Tibial nerve (tissue), 4 donors: ENCODE data around the gene CCDC39. TPM values are rescaled to one million over a fixed set of nuclear protein-coding genes. Genes with fewer than 3 reads are reported as not detected.
"Not testable (repeated sequence)": the region's sequence is repeated elsewhere in the genome, so short reads cannot be mapped to it uniquely, and the experiment has no call there.

ENCODE experiments used
- DNase-seq, 2 donors: peaks; one replicate each; pipeline ENCODE4 v3.0.0-alpha.2; 2019; ENCODE audit warnings: low spot score in 2 of 2
- H3K27ac ChIP-seq, 4 donors: fragments of 200-600 bp; sonication (generic) in 3 of 4; one replicate each; pipeline ENCODE4 v1.5.1; 2017 to 2019; ENCODE audit warnings: mild to moderate bottlenecking in 1 of 4
- H3K27me3 ChIP-seq, 2 donors: fragments of 200-600 bp; sonication (generic) in 1 of 2; one replicate each; pipeline versions ENCODE4 v1.5.1 to v1.6.0; 2017 to 2019
- H3K36me3 ChIP-seq, 3 donors: fragments of 200-600 bp; sonication (generic); one replicate each; pipeline ENCODE4 v1.5.1; 2018 to 2019
- H3K4me1 ChIP-seq, 4 donors: fragments of 200-600 bp; sonication (generic) in 3 of 4; one replicate each; pipeline ENCODE4 v1.5.1; 2017 to 2019
- H3K4me3 ChIP-seq, 4 donors: fragments of 200-600 bp; sonication (generic) in 3 of 4; one replicate each; pipeline ENCODE4 v1.5.1; 2017 to 2019; ENCODE audit warnings: mild to moderate bottlenecking in 1 of 4, moderate library complexity in 1 of 4
- H3K9me3 ChIP-seq, 4 donors: fragments of 200-600 bp; sonication (generic) in 3 of 4; one replicate each; pipeline ENCODE4 v1.5.1; 2017 to 2019
- CTCF ChIP-seq, 5 experiments: fragments of 200-600 bp in 3 of 5; fragments of 450-650 bp in 2 of 5; sonication (generic) in 3 of 5; IDR thresholded peaks; one replicate each; pipeline ENCODE4 v1.5.1; 2016 to 2019; ENCODE audit warnings: antibody characterized with exemption in 5 of 5, mild to moderate bottlenecking in 3 of 5, moderate library complexity in 2 of 5
- EP300 ChIP-seq, 2 donors: sonication (generic); formaldehyde crosslinking; IDR thresholded peaks; one replicate each; pipeline ENCODE4 v1.6.1; 2017; ENCODE audit warnings: antibody characterized with exemption in 2 of 2, mild to moderate bottlenecking in 1 of 2
- POLR2A ChIP-seq, 2 donors: fragments of 450-650 bp; IDR thresholded peaks; one replicate each; pipeline ENCODE4 v1.6.1; 2017; ENCODE audit warnings: antibody characterized with exemption in 2 of 2, mild to moderate bottlenecking in 2 of 2, moderate library complexity in 2 of 2
- WGBS, 2 donors: methylation state at CpG; one replicate each; pipeline ENCODE4 v1.1.5; 2018; 5-methylcytosine and 5-hydroxymethylcytosine counted together
- total RNA-seq, 4 donors: library from RNA; depleted of rRNA; stranded (reverse); fragments of >200 nt; gene quantifications; one replicate each; pipeline ENCODE4 v1.1.0, GENCODE V29; 2016

Gene CCDC39
- total RNA-seq, 4 donors from 2014 or later = 0.42 TPM; not detected in 3

- H3K27me3 ChIP-seq = no peaks in the 10 kb centered on the region
- H3K4me1 ChIP-seq = no peaks in the 10 kb centered on the region
- H3K4me3 ChIP-seq = no peak overlapping the region
- no peak for DNase-seq
- H3K27ac ChIP-seq = no peak overlapping the region
- H3K9me3 ChIP-seq = no peaks in the 10 kb centered on the region
- TF ChIP-seq CTCF (IDR thresholded peaks at IDR 0.05) (no peak), POLR2A (IDR thresholded peaks at IDR 0.05) (no peak), EP300 (IDR thresholded peaks at IDR 0.05) (no peak)
- H3K36me3 ChIP-seq = peaks cover 0 to 7% (median 0%) of the 10 kb centered on the region in 3 donors
- WGBS, 2 donors = 80 to 85% methylated on average over 3 of the region's 3 CpGs
Measured at GRCh38 chr3:180631317-180631716, 48.0 kb downstream of the CCDC39 start.

- DNase-seq = no peak
- no peak overlapping the region for H3K27ac ChIP-seq
- H3K9me3 ChIP-seq = no peaks in the 10 kb centered on the region
- no peaks in the 10 kb centered on the region for H3K4me1 ChIP-seq
- no peak overlapping the region for H3K4me3 ChIP-seq
- H3K27me3 ChIP-seq = no peaks in the 10 kb centered on the region
- TF ChIP-seq EP300 (IDR thresholded peaks at IDR 0.05) (no peak), POLR2A (IDR thresholded peaks at IDR 0.05) (no peak), CTCF (IDR thresholded peaks at IDR 0.05) (no peak)
- H3K36me3 ChIP-seq = peaks cover 0 to 16% (median 0%) of the 10 kb centered on the region in 3 donors
Measured at GRCh38 chr3:180630371-180630770, 48.9 kb downstream of the CCDC39 start.

- H3K27me3 ChIP-seq = no peaks in the 10 kb centered on the region
- TF ChIP-seq POLR2A (IDR thresholded peaks at IDR 0.05) (no peak), CTCF (IDR thresholded peaks at IDR 0.05) (no peak), EP300 (IDR thresholded peaks at IDR 0.05) (no peak)
- 95 to 100% methylated on average over 2 of the region's 2 CpGs for WGBS, 2 donors
- no peak overlapping the region for H3K4me3 ChIP-seq
- peaks cover 0 to 25% (median 0%) of the 10 kb centered on the region in 3 donors for H3K36me3 ChIP-seq
- no peak overlapping the region for H3K27ac ChIP-seq
- H3K4me1 ChIP-seq = no peaks in the 10 kb centered on the region
- no peaks in the 10 kb centered on the region for H3K9me3 ChIP-seq
- DNase-seq = no peak
Measured at GRCh38 chr3:180626844-180627243, 52.4 kb downstream of the CCDC39 start.

- no peak for TF ChIP-seq EP300 (IDR thresholded peaks at IDR 0.05)
- TF ChIP-seq POLR2A (IDR thresholded peaks at IDR 0.05) = no peak
- no peak for TF ChIP-seq CTCF (IDR thresholded peaks at IDR 0.05)
- Histone ChIP-seq H3K4me3 (no peak overlapping the region), H3K27me3 (no peaks in the 10 kb centered on the region), H3K9me3 (no peaks in the 10 kb centered on the region), H3K27ac (no peak overlapping the region), H3K36me3 (peaks cover 0 to 25% (median 0%) of the 10 kb centered on the region in 3 donors), H3K4me1 (no peaks in the 10 kb centered on the region)
- 86 to 93% methylated on average over 2 of the region's 2 CpGs for WGBS, 2 donors
- no peak for DNase-seq
Measured at GRCh38 chr3:180624714-180625113, 54.6 kb downstream of the CCDC39 start.

- no peaks in the 10 kb centered on the region for H3K4me1 ChIP-seq
- no peaks in the 10 kb centered on the region for H3K9me3 ChIP-seq
- TF ChIP-seq EP300 (IDR thresholded peaks at IDR 0.05) (no peak), CTCF (IDR thresholded peaks at IDR 0.05) (no peak), POLR2A (IDR thresholded peaks at IDR 0.05) (no peak)
- no peak overlapping the region for H3K4me3 ChIP-seq
- DNase-seq = no peak
- no peaks in the 10 kb centered on the region for H3K27me3 ChIP-seq
- peaks cover 0 to 5% (median 0%) of the 10 kb centered on the region in 3 donors for H3K36me3 ChIP-seq
- 45 to 50% methylated on average over 2 of the region's 2 CpGs for WGBS, 2 donors
- no peak overlapping the region for H3K27ac ChIP-seq
Measured at GRCh38 chr3:180619723-180620122, 59.6 kb downstream of the CCDC39 start.

- not testable (repeated sequence) for H3K27me3 ChIP-seq, DNase-seq, H3K4me1 ChIP-seq, H3K27ac ChIP-seq, H3K9me3 ChIP-seq, H3K36me3 ChIP-seq, H3K4me3 ChIP-seq
- 97 to 100% methylated on average over 2 of the region's 2 CpGs for WGBS, 2 donors
Measured at GRCh38 chr3:180618563-180618962, 60.7 kb downstream of the CCDC39 start.
